ENCODE results near the gene SIL1.
"Not testable (repeated sequence)": the region's sequence is repeated elsewhere in the genome, so short reads cannot be mapped to it uniquely, and the experiment has no call there.

SIL1 gene

DNA sequence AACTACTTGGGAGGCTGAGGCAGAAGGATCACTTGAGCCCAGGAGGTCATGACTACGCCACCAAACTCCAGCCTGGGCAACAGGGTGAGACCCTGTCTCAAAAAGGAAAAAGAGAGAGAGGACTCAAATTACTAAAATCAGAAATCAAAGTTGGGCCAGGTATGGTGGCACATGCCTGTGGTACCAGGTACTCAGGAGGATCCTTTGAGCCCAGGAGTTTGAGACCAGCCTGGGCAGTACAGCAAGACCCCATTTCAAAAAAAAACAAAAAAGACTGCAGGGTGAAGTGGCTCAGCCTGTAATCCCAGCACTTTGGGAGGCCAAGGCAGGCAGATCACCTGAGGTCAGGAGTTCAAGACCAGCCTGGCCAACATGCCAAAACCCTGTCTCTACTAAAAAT, 23.8 kb downstream of the SIL1 start:
- H3K9me3 ChIP-seq (ENCODE audit: control insufficient read depth in 2 of 2, low read length in 2 of 2); H3K27me3 ChIP-seq (ENCODE audit: control insufficient read depth in 1 of 2, insufficient read depth in 2 of 2, low read length in 2 of 2); H3K9ac ChIP-seq (ENCODE audit: low read length in 2 of 2); H3K27ac ChIP-seq (ENCODE audit: low read length); H3K36me3 ChIP-seq (ENCODE audit: control insufficient read depth in 2 of 2, insufficient read depth in 2 of 2, low read length in 2 of 2); H3K4me3 ChIP-seq (ENCODE audit: low read length in 2 of 2): not testable (repeated sequence)
- peaks cover 20% of the 10 kb centered on the region for H3K4me1 ChIP-seq (ENCODE audit: control insufficient read depth, insufficient read depth, low read length)

DNA sequence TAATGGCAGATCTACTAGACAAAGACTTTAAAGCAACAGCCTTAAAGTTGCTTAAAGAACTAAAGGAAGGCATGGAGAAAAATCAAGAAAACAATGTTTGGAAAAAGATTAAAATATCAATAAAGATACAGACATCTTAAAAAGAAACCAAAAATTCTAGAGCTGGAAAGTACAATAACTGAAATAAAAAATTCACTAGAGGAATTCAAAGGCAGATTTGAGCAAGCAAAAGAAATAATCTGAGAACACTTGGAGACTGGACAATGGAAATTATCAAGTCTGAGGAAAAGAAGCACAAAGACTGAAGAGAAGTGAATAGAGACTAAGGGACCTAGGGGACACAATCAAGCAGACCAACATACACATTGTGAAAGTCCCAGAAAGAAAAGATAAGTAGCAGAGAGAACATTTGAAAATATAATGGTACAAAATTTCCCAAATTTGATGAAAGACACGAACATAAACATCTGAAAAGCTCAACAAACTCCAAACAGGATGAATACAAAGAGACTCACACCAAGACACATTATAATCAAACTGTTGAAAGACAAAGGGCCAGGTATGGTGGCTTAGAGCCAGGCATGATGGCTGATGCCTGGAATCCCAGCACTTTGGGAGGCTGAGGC, 26.3 kb downstream of the SIL1 start:
- no peak overlapping the region for H3K4me3 ChIP-seq (ENCODE audit: low read length in 2 of 2)

DNA sequence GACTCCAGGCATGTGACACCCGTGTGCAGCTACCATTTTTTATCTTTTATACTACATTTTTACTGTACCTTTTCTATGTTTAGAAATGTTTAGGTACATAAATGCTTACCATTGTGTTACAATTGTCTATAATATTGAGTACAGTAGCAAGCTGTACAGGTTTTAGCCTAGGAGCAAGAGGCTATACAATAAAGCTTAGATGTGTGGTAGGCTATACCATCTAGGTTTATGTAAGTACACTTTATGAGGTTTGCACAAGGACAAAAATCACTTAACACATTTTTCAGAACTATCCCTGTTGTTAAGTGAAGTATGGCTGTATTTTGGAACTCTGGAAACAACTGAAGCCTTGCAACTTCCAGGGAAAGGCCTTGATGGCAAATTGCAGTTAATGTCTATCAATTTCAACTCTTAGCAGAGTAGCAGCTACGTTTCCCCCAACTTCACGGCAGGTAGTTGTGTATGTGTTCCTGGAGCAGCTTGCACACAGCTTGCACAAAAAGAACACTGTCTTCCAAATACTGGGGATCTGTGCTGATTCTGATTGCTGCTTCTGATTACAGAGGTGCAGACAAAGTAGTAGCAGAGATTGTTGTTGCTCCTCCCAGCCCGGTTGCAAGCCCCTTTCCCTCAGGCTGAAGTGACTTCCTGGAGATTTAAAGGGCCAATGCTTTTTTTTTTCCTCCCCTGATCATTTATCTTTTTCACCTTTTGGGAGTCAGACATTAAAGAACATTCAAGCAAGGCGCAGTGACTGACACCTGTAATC, 30.0 kb downstream of the SIL1 start:
- Histone ChIP-seq H3K9ac (ENCODE audit: low read length in 2 of 2) (no peak overlapping the region), H3K27ac (ENCODE audit: low read length) (no peak overlapping the region), H3K4me1 (ENCODE audit: control insufficient read depth, insufficient read depth, low read length) (no peaks in the 10 kb centered on the region), H3K9me3 (ENCODE audit: control insufficient read depth in 2 of 2, low read length in 2 of 2) (no peaks in the 10 kb centered on the region), H3K27me3 (ENCODE audit: control insufficient read depth in 1 of 2, insufficient read depth in 2 of 2, low read length in 2 of 2) (no peaks in the 10 kb centered on the region), H3K4me3 (ENCODE audit: low read length in 2 of 2) (no peak overlapping the region), H3K36me3 (ENCODE audit: control insufficient read depth in 2 of 2, insufficient read depth in 2 of 2, low read length in 2 of 2) (no peaks in the 10 kb centered on the region)

More for the DNA sequence above, 26.3 kb downstream of the SIL1 start:
- Histone ChIP-seq H3K9ac (ENCODE audit: low read length in 2 of 2) (no peak overlapping the region), H3K36me3 (ENCODE audit: control insufficient read depth in 2 of 2, insufficient read depth in 2 of 2, low read length in 2 of 2) (no peaks in the 10 kb centered on the region), H3K4me1 (ENCODE audit: control insufficient read depth, insufficient read depth, low read length) (no peaks in the 10 kb centered on the region), H3K27me3 (ENCODE audit: control insufficient read depth in 1 of 2, insufficient read depth in 2 of 2, low read length in 2 of 2) (no peaks in the 10 kb centered on the region), H3K27ac (ENCODE audit: low read length) (no peak overlapping the region), H3K9me3 (ENCODE audit: control insufficient read depth in 2 of 2, low read length in 2 of 2) (no peaks in the 10 kb centered on the region)

DNA sequence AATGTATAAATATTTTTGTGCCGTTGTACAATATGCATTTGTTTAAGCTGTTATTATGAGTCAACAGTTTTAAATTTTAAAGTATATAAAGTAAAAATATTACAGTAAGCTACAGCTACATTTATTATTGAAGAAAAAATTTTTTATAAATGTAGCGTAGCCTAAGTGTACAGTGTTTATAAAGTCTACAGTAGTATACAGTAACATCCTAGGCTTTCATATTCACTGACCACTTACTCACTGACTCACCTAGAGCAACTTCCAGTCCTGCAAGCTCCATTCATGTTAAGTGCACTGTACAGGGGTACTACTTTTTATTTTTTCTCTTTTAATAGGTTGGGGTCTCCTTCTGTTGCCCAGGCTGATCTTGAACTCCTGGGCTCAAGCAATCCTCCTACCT, 30.6 kb downstream of the SIL1 start:
- Histone ChIP-seq H3K4me1 (ENCODE audit: control insufficient read depth, insufficient read depth, low read length) (no peaks in the 10 kb centered on the region), H3K27ac (ENCODE audit: low read length) (no peak overlapping the region), H3K9me3 (ENCODE audit: control insufficient read depth in 2 of 2, low read length in 2 of 2) (no peaks in the 10 kb centered on the region), H3K36me3 (ENCODE audit: control insufficient read depth in 2 of 2, insufficient read depth in 2 of 2, low read length in 2 of 2) (no peaks in the 10 kb centered on the region), H3K4me3 (ENCODE audit: low read length in 2 of 2) (no peak overlapping the region), H3K27me3 (ENCODE audit: control insufficient read depth in 1 of 2, insufficient read depth in 2 of 2, low read length in 2 of 2) (no peaks in the 10 kb centered on the region), H3K9ac (ENCODE audit: low read length in 2 of 2) (no peak overlapping the region)

DNA sequence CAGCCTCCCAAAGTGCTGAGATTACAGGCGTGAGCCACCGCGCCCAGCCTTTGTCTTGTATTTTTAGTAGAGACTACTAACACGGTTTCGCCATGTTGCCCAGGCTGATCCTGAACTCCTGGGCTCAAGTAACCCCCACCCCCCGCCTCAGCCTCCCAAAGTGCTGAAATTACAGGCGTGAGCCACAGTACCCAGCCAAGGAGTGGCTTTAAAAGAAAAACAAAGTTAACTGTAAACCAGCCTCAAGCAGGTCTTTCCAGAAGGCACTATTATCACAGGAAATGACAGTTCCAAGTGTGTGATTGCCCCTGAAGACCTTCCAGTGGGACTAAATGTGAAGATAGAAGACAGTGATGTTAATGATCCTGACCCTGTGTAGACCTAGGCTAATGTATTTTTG, 31.1 kb downstream of the SIL1 start:
- Histone ChIP-seq H3K36me3 (ENCODE audit: control insufficient read depth in 2 of 2, insufficient read depth in 2 of 2, low read length in 2 of 2) (no peaks in the 10 kb centered on the region), H3K27me3 (ENCODE audit: control insufficient read depth in 1 of 2, insufficient read depth in 2 of 2, low read length in 2 of 2) (no peaks in the 10 kb centered on the region), H3K9me3 (ENCODE audit: control insufficient read depth in 2 of 2, low read length in 2 of 2) (no peaks in the 10 kb centered on the region), H3K27ac (ENCODE audit: low read length) (no peak overlapping the region), H3K9ac (ENCODE audit: low read length in 2 of 2) (no peak overlapping the region), H3K4me1 (ENCODE audit: control insufficient read depth, insufficient read depth, low read length) (no peaks in the 10 kb centered on the region), H3K4me3 (ENCODE audit: low read length in 2 of 2) (no peak overlapping the region)

DNA sequence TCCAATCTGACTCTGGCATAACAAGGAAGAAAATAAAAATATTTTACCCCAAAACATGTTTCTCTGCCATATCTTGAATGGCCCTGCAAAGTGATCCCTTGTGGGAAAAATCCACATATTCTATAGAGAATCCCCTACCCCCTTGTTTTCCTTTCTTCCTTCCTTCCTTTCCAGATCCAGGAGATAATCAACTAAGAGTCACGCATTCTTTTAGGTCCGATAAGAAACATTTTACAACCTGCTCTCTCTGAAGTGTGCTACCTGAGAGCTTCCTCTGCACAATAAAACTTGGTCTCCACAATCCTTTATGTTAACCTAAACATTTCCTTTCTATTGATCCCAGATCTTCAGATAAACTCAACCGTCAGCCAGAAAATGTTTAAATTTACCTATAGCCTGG, 33.3 kb downstream of the SIL1 start:
- H3K36me3 ChIP-seq (ENCODE audit: control insufficient read depth in 2 of 2, insufficient read depth in 2 of 2, low read length in 2 of 2); H3K4me1 ChIP-seq (ENCODE audit: control insufficient read depth, insufficient read depth, low read length); H3K27ac ChIP-seq (ENCODE audit: low read length); H3K9me3 ChIP-seq (ENCODE audit: control insufficient read depth in 2 of 2, low read length in 2 of 2); H3K4me3 ChIP-seq (ENCODE audit: low read length in 2 of 2); H3K27me3 ChIP-seq (ENCODE audit: control insufficient read depth in 1 of 2, insufficient read depth in 2 of 2, low read length in 2 of 2); H3K9ac ChIP-seq (ENCODE audit: low read length in 2 of 2): not testable (repeated sequence)

DNA sequence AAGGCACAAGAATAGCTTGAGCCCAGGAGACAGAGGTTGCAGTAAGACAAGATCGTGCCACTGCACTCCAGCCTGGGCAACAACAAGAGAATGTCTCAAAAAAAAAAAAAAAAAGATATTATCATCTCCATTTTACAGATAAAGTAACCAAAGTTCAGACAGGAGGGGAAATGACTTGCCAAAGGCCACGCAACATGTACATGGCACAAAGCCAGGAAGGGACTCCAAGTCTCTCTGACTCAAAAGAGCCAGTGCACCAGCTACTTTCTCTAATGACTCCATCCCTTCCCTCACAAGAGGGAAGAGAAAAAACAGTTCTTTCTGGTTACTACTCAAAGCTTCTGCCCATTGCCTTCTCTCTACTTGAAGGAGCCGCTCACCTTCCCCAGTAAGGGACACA, 34.1 kb downstream of the SIL1 start:
- no peak overlapping the region for H3K9ac ChIP-seq (ENCODE audit: low read length in 2 of 2)
- H3K27ac ChIP-seq (ENCODE audit: low read length): no peak overlapping the region
- H3K4me1 ChIP-seq (ENCODE audit: control insufficient read depth, insufficient read depth, low read length): peaks cover 2% of the 10 kb centered on the region
- no peaks in the 10 kb centered on the region for H3K27me3 ChIP-seq (ENCODE audit: control insufficient read depth in 1 of 2, insufficient read depth in 2 of 2, low read length in 2 of 2)
- H3K36me3 ChIP-seq (ENCODE audit: control insufficient read depth in 2 of 2, insufficient read depth in 2 of 2, low read length in 2 of 2): no peaks in the 10 kb centered on the region
- H3K4me3 ChIP-seq (ENCODE audit: low read length in 2 of 2): no peak overlapping the region
- no peaks in the 10 kb centered on the region for H3K9me3 ChIP-seq (ENCODE audit: control insufficient read depth in 2 of 2, low read length in 2 of 2)

DNA sequence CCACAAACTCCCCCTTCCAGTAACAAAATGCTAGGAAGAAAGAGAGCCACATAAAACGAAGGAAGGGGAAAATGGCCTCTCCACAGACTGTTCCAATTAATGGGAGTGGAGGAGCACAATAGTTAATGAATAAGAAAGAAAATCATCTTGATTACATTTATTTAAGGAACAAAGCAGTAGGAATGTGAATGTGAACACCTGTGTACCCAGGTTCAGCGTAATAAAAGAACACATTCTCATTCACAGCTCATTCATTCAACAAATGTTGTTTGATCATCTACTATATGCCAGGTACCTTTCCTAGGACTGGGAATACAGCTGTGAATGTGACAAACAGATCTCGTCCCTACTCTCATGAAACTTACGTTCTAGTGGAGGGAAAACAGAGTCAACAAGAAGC, 35.7 kb downstream of the SIL1 start:
- H3K36me3 ChIP-seq (ENCODE audit: control insufficient read depth in 2 of 2, insufficient read depth in 2 of 2, low read length in 2 of 2): no peaks in the 10 kb centered on the region
- H3K27ac ChIP-seq (ENCODE audit: low read length): no peak overlapping the region
- H3K4me3 ChIP-seq (ENCODE audit: low read length in 2 of 2): no peak overlapping the region
- no peak overlapping the region for H3K9ac ChIP-seq (ENCODE audit: low read length in 2 of 2)
- H3K4me1 ChIP-seq (ENCODE audit: control insufficient read depth, insufficient read depth, low read length): peaks cover 5% of the 10 kb centered on the region
- H3K9me3 ChIP-seq (ENCODE audit: control insufficient read depth in 2 of 2, low read length in 2 of 2): no peaks in the 10 kb centered on the region
- H3K27me3 ChIP-seq (ENCODE audit: control insufficient read depth in 1 of 2, insufficient read depth in 2 of 2, low read length in 2 of 2): no peaks in the 10 kb centered on the region

DNA sequence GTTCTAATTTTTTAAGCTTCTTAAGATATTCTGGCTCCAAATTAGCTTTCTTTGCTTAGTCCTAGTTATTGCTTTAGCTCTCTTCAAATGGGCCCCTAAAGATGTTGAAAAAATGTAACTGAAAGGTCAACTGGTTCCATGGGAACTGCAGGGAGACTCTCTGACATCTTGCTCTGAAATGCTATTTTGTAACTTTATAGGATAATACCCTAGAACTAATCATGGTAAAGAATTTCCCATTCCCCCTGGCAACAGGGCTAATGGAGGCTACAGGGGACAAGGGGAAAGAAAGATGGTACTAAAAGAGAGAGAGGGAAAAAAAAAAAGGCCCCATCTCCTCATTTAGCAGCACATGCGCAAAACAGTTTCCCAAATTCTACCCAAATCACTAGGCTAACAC, 39.4 kb downstream of the SIL1 start:
- Histone ChIP-seq H3K4me1 (ENCODE audit: control insufficient read depth, insufficient read depth, low read length) (peaks cover 9% of the 10 kb centered on the region), H3K9me3 (ENCODE audit: control insufficient read depth in 2 of 2, low read length in 2 of 2) (peaks cover 0 to 3% of the 10 kb centered on the region in 2 donors), H3K27me3 (ENCODE audit: control insufficient read depth in 1 of 2, insufficient read depth in 2 of 2, low read length in 2 of 2) (no peaks in the 10 kb centered on the region), H3K4me3 (ENCODE audit: low read length in 2 of 2) (no peak overlapping the region), H3K27ac (ENCODE audit: low read length) (no peak overlapping the region), H3K9ac (ENCODE audit: low read length in 2 of 2) (no peak overlapping the region), H3K36me3 (ENCODE audit: control insufficient read depth in 2 of 2, insufficient read depth in 2 of 2, low read length in 2 of 2) (no peaks in the 10 kb centered on the region)

DNA sequence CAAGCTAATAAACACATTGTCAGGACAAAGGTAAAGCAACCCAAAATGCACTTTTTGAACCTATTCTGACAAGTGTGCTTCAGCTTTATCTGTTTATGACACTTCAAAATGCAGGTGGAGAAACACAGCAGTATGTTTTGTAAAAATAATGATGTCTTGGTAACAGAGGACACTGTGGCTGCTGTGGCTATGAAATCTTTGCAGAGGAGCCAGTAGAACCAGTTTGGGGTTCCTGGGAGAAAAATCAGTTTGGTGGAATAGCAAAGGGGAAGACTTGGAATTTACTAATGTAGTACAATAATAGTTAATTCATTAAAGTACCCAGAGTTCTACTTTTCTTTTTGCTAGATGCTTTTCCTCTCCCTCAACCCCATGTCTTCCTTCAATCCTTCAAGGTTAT, 40.6 kb downstream of the SIL1 start:
- no peaks in the 10 kb centered on the region for H3K27me3 ChIP-seq (ENCODE audit: control insufficient read depth in 1 of 2, insufficient read depth in 2 of 2, low read length in 2 of 2)
- no peak overlapping the region for H3K4me3 ChIP-seq (ENCODE audit: low read length in 2 of 2)
- H3K9me3 ChIP-seq (ENCODE audit: control insufficient read depth in 2 of 2, low read length in 2 of 2): peaks cover 0 to 3% of the 10 kb centered on the region in 2 donors
- no peak overlapping the region for H3K27ac ChIP-seq (ENCODE audit: low read length)
- H3K4me1 ChIP-seq (ENCODE audit: control insufficient read depth, insufficient read depth, low read length): peaks cover 9% of the 10 kb centered on the region
- H3K9ac ChIP-seq (ENCODE audit: low read length in 2 of 2): no peak overlapping the region
- H3K36me3 ChIP-seq (ENCODE audit: control insufficient read depth in 2 of 2, insufficient read depth in 2 of 2, low read length in 2 of 2): no peaks in the 10 kb centered on the region

DNA sequence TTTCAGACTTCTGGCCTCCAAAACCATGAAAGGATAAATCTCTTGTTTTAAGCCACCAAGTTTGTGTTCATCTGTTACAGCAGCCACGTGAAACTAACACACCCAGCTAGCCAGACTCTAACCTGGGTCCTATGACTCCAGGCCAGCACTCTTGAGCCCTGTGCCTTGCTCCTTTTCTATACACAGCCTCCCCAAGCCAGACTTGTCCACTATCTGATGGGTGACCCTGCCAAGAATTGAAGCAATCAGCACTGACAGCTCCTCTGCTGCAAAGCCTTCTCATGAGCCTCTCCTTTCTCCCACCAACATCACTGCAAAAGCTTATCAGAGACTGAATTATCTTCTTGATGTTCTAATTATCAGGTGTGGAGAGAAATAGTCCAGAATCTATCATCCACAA, 41.4 kb downstream of the SIL1 start:
- H3K9me3 ChIP-seq (ENCODE audit: control insufficient read depth in 2 of 2, low read length in 2 of 2): peaks cover 0 to 3% of the 10 kb centered on the region in 2 donors
- H3K4me3 ChIP-seq (ENCODE audit: low read length in 2 of 2): no peak overlapping the region
- H3K4me1 ChIP-seq (ENCODE audit: control insufficient read depth, insufficient read depth, low read length): peaks cover 9% of the 10 kb centered on the region
- H3K27ac ChIP-seq (ENCODE audit: low read length): no peak overlapping the region
- no peaks in the 10 kb centered on the region for H3K36me3 ChIP-seq (ENCODE audit: control insufficient read depth in 2 of 2, insufficient read depth in 2 of 2, low read length in 2 of 2)
- H3K27me3 ChIP-seq (ENCODE audit: control insufficient read depth in 1 of 2, insufficient read depth in 2 of 2, low read length in 2 of 2): no peaks in the 10 kb centered on the region
- no peak overlapping the region for H3K9ac ChIP-seq (ENCODE audit: low read length in 2 of 2)

Data from stomach smooth muscle (tissue), 2 donors.